ENCODE results near the gene GAS6. TPM values are rescaled to one million over a fixed set of nuclear protein-coding genes. Genes with fewer than 3 reads are reported as not detected.

The GAS6 gene
- total RNA-seq, 1 donor from 2014 or later, result 70.0 TPM

- FAIRE-seq (no peak), DNase-seq (ENCODE audit: low read depth) (no peak)
- no peak for TF ChIP-seq CTCF (IDR thresholded peaks at IDR 0.05; ENCODE audit: insufficient read depth, low read length, severe bottlenecking)
- Histone ChIP-seq H3K36me3 (ENCODE audit: control insufficient read depth, insufficient read depth, low read length) (no peaks in the 10 kb centered on the region), H3K27me3 (ENCODE audit: control insufficient read depth, insufficient read depth, low read length) (no peaks in the 10 kb centered on the region), H3K4me3 (ENCODE audit: low read depth, low read length) (no peak overlapping the region)
Measured at GRCh38 chr13:113876346-113877148, 12.7 kb upstream of the GAS6 start.

GRCh38 chr13:113875837-113876281 is 12.0 kb upstream of the GAS6 start:
- peak; percentile 97 for FAIRE-seq
- Histone ChIP-seq H3K27me3 (ENCODE audit: control insufficient read depth, insufficient read depth, low read length) (no peaks in the 10 kb centered on the region), H3K36me3 (ENCODE audit: control insufficient read depth, insufficient read depth, low read length) (no peaks in the 10 kb centered on the region), H3K4me3 (ENCODE audit: low read depth, low read length) (no peak overlapping the region)
- DNase-seq (ENCODE audit: low read depth), result no peak
- no peak for TF ChIP-seq CTCF (IDR thresholded peaks at IDR 0.05; ENCODE audit: insufficient read depth, low read length, severe bottlenecking)

GRCh38 chr13:113875429-113875815 is 11.5 kb upstream of the GAS6 start:
- FAIRE-seq (no peak), DNase-seq (ENCODE audit: low read depth) (no peak)
- H3K4me3 ChIP-seq (ENCODE audit: low read depth, low read length), result no peak overlapping the region
- H3K27me3 ChIP-seq (ENCODE audit: control insufficient read depth, insufficient read depth, low read length), result no peaks in the 10 kb centered on the region
- no peaks in the 10 kb centered on the region for H3K36me3 ChIP-seq (ENCODE audit: control insufficient read depth, insufficient read depth, low read length)
- TF ChIP-seq CTCF (IDR thresholded peaks at IDR 0.05; ENCODE audit: insufficient read depth, low read length, severe bottlenecking), result no peak

- FAIRE-seq (no peak), DNase-seq (ENCODE audit: low read depth) (no peak)
- H3K4me3 ChIP-seq (ENCODE audit: low read depth, low read length), result no peak overlapping the region
- H3K36me3 ChIP-seq (ENCODE audit: control insufficient read depth, insufficient read depth, low read length), result no peaks in the 10 kb centered on the region
- H3K27me3 ChIP-seq (ENCODE audit: control insufficient read depth, insufficient read depth, low read length), result no peaks in the 10 kb centered on the region
- TF ChIP-seq CTCF (IDR thresholded peaks at IDR 0.05; ENCODE audit: insufficient read depth, low read length, severe bottlenecking), result no peak
Measured at GRCh38 chr13:113874579-113875428, 10.9 kb upstream of the GAS6 start.

- FAIRE-seq, result no peak
- TF ChIP-seq CTCF (IDR thresholded peaks at IDR 0.05; ENCODE audit: insufficient read depth, low read length, severe bottlenecking), result no peak
- DNase-seq (ENCODE audit: low read depth), result no peak
- Histone ChIP-seq H3K36me3 (ENCODE audit: control insufficient read depth, insufficient read depth, low read length) (no peaks in the 10 kb centered on the region), H3K4me3 (ENCODE audit: low read depth, low read length) (no peak overlapping the region), H3K27me3 (ENCODE audit: control insufficient read depth, insufficient read depth, low read length) (no peaks in the 10 kb centered on the region)
Measured at GRCh38 chr13:113874177-113874576, 10.3 kb upstream of the GAS6 start.
